HG03064 (cell line): ENCODE measurements around the gene CDK6.

Source experiments
- ATAC-seq: cut with Tn5 transposase; IDR thresholded peaks from one replicate; pipeline ENCODE4 v1.9.1; 2021; ENCODE audit warnings: low read depth; ENCODE audit not compliant: unreplicated experiment

The CDK6 gene

DNA sequence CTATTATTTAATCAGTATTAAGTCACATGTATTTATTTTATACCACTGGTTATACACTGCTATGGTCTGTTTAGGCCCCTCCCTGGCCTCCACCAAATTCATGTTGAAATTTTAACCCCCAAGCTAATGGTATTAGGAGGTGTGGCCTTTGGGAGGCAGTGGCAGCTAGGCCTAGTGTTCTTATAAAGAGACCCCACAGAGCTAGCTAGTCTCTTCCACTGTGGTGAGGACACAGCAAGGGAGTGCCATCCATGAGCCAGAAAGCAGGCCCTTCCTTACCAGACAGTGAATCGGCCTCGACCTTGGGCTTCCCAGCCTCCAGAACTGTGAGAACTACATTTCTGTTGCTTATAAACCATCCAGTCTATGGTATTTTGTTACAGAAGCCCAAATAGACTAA lies 279.1 kb downstream of the CDK6 start:
- no peak for ATAC-seq
